KMS-11 (cell line): ENCODE measurements around the gene DYNLT2B.

Experiments
- H2AFZ ChIP-seq: fragments of 200-600 bp; sonication (generic); 2 replicates; pipeline ENCODE4 v1.6.1; 2016; ENCODE audit warnings: antibody characterized with exemption, mixed run types, low read depth
- H3K27ac ChIP-seq: fragments of 200-600 bp; sonication (generic); 2 replicates; pipeline ENCODE4 v1.6.1; 2016; ENCODE audit warnings: mild to moderate bottlenecking, mixed run types
- H3K27me3 ChIP-seq: fragments of 200-600 bp; sonication (generic); 2 replicates; pipeline ENCODE4 v1.6.1; 2017; ENCODE audit warnings: mild to moderate bottlenecking, low read depth, mixed run types, moderate library complexity; ENCODE audit not compliant: insufficient read depth
- H3K36me3 ChIP-seq: fragments of 200-600 bp; sonication (generic); 2 replicates; pipeline ENCODE4 v1.6.1; 2017; ENCODE audit warnings: mild to moderate bottlenecking, mixed run types; ENCODE audit not compliant: insufficient read depth
- H3K4me1 ChIP-seq: fragments of 200-600 bp; sonication (generic); 2 replicates; pipeline ENCODE4 v1.6.1; 2016; ENCODE audit warnings: mild to moderate bottlenecking, low read depth, mixed run types; ENCODE audit not compliant: poor library complexity, severe bottlenecking
- H3K4me2 ChIP-seq: fragments of 200-600 bp; sonication (generic); 2 replicates; pipeline ENCODE4 v1.7.0; 2016; ENCODE audit warnings: mild to moderate bottlenecking, mixed run types
- H3K4me3 ChIP-seq: fragments of 200-600 bp; sonication (generic); IDR thresholded peaks from 2 replicates; pipeline ENCODE4 v1.6.1; 2017; ENCODE audit warnings: low read depth, low read length, mixed read lengths; ENCODE audit not compliant: insufficient read depth
- H3K79me2 ChIP-seq: fragments of 200-600 bp; sonication (generic); 2 replicates; pipeline ENCODE4 v1.6.1; 2016; ENCODE audit warnings: low read depth, mixed run types; ENCODE audit not compliant: insufficient read depth
- H3K9ac ChIP-seq: fragments of 200-600 bp; sonication (generic); 2 replicates; pipeline ENCODE4 v1.6.1; 2016; ENCODE audit warnings: mild to moderate bottlenecking, mixed run types
- H4K20me1 ChIP-seq: fragments of 200-600 bp; sonication (generic); 2 replicates; pipeline ENCODE4 v1.6.1; 2016; ENCODE audit warnings: mild to moderate bottlenecking, mixed run types; ENCODE audit not compliant: insufficient read depth
- CTCF ChIP-seq: fragments of 200-600 bp; sonication (generic); conservative IDR thresholded peaks from 2 replicates; pipeline ENCODE4 v1.6.1; 2017; ENCODE audit warnings: low read depth, mild to moderate bottlenecking, antibody characterized with exemption, low read length, moderate library complexity, mixed read lengths

DYNLT2B gene

GRCh38 chr3:196292286-196292923, 25.6 kb downstream of the DYNLT2B start:
- Histone ChIP-seq H3K9ac (no peak overlapping the region), H3K27ac (no peak overlapping the region), H3K4me2 (no peak overlapping the region)

DNA sequence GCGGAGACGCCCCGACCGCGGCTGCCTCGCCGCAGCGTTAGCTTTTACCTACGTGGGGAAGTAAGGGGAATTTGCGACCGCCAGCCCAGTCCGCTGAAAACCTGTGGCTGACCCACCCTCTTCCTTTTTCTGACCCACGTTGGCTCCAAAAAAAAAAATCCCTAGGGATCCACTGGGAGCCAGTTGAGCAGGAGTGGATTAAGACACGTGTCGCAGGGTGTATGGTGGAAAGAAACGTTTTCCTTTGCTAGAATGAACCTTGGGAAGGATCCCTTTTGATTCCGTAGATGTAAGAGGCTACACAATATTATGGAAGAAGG, 29.9 kb downstream of the DYNLT2B start:
- H2AFZ ChIP-seq, result peak overlapping the region; percentile 85
- H3K79me2 ChIP-seq, result peaks cover 32% of the 10 kb centered on the region

More at GRCh38 chr3:196292286-196292923, 25.6 kb downstream of the DYNLT2B start:
- Histone ChIP-seq H3K4me3 (no peak overlapping the region), H3K27me3 (no peaks in the 10 kb centered on the region), H2AFZ (no peak overlapping the region), H3K79me2 (peaks cover under 1% of the 10 kb centered on the region; the same call in 1 of the 2 replicates), H3K36me3 (no peaks in the 10 kb centered on the region), H3K4me1 (peaks cover 4% of the 10 kb centered on the region), H4K20me1 (no peaks in the 10 kb centered on the region)
- no peak for TF ChIP-seq CTCF

GRCh38 chr3:196287440-196288140, 30.4 kb downstream of the DYNLT2B start, which contains the start of gene PCYT1A:
Gene PCYT1A, minus strand, starts transcription at chr3:196287726. Its CDS starts 17,195 bp downstream, at chr3:196270531.
- H3K4me1 ChIP-seq, result peaks cover 17% of the 10 kb centered on the region
- H3K9ac ChIP-seq, result peak within 1 kb of the TSS; percentile 93
- H3K36me3 ChIP-seq, result no peaks in the 10 kb centered on the region
- no peaks in the 10 kb centered on the region for H4K20me1 ChIP-seq
- peak within 1 kb of the TSS; percentile 91 for H3K4me3 ChIP-seq
- H3K4me2 ChIP-seq, result peak within 1 kb of the TSS; percentile 78
- peaks cover 32% of the 10 kb centered on the region for H3K79me2 ChIP-seq
- H3K27ac ChIP-seq, result peak within 1 kb of the TSS; percentile 76
- no peaks in the 10 kb centered on the region for H3K27me3 ChIP-seq
- peak within 1 kb of the TSS; percentile 85 for H2AFZ ChIP-seq
- no peak for TF ChIP-seq CTCF

More for the DNA sequence above, 29.9 kb downstream of the DYNLT2B start:
- peak overlapping the region; percentile 93 for H3K9ac ChIP-seq
- peak overlapping the region; percentile 76 for H3K27ac ChIP-seq
- no peaks in the 10 kb centered on the region for H3K36me3 ChIP-seq
- peak overlapping the region; percentile 91 for H3K4me3 ChIP-seq
- no peaks in the 10 kb centered on the region for H4K20me1 ChIP-seq
- H3K4me2 ChIP-seq, result peak overlapping the region; percentile 78
- TF ChIP-seq CTCF, result no peak
- no peaks in the 10 kb centered on the region for H3K27me3 ChIP-seq
- H3K4me1 ChIP-seq, result peaks cover 17% of the 10 kb centered on the region

DNA sequence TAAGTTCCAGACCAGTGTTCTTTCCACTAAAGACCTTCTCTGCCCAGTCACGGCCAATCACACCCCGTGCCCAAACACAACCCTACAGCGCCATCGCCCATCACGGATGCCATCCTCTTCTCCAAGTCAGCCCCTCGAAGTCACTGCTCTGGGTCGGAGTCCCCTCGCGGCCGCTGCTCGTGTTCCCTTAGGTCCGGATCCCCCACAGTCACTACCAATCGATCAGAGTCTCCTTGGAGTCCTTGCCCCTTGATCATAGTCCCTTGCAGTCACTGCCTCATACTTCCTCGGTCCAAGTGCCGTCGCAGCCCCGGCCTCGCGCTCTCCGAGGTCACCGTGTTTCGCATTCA, 31.0 kb downstream of the DYNLT2B start:
- no peak for TF ChIP-seq CTCF
- Histone ChIP-seq H3K79me2 (peaks cover 34% of the 10 kb centered on the region), H2AFZ (peak overlapping the region; percentile 85)

More for the DNA sequence above, 31.0 kb downstream of the DYNLT2B start:
- Histone ChIP-seq H3K27me3 (no peaks in the 10 kb centered on the region), H3K4me2 (peak overlapping the region; percentile 66), H3K4me3 (no peak overlapping the region), H3K9ac (peak overlapping the region; percentile 93; the same call in 1 of the 2 replicates), H3K4me1 (peaks cover 17% of the 10 kb centered on the region), H3K27ac (peak overlapping the region; percentile 76), H4K20me1 (no peaks in the 10 kb centered on the region), H3K36me3 (no peaks in the 10 kb centered on the region)
